HG02798 (cell line): ENCODE data around the gene TMC2.

Experiments used
- ATAC-seq: cut with Tn5 transposase; IDR thresholded peaks from one replicate; pipeline ENCODE4 v1.9.1; 2021; ENCODE audit warnings: mild to moderate bottlenecking; ENCODE audit not compliant: unreplicated experiment, poor library complexity

Gene TMC2

DNA sequence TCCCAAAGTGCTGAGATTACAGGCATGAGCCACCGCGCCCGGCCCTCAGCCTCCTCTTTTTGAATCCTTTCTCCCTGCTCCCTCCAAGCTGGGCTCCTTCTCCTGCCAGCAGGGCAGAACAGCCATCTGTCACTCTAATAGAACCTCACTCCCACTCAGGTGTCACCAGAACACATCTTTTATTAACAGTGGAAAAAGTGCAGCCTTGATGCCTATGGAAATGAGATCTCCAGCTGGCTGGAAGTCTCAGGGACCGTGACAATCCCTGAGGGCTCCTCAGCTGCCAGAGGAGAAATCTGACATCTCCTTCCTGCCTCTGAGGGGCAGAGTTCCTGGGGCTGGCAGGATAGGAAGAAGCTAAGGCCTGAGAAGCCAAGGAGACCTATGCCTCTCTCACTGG is 28.0 kb downstream of the TMC2 start:
- ATAC-seq = no peak

- ATAC-seq = no peak
These were observed 39.3 kb downstream of the TMC2 start for GRCh38 chr20:2575682-2576081.

DNA sequence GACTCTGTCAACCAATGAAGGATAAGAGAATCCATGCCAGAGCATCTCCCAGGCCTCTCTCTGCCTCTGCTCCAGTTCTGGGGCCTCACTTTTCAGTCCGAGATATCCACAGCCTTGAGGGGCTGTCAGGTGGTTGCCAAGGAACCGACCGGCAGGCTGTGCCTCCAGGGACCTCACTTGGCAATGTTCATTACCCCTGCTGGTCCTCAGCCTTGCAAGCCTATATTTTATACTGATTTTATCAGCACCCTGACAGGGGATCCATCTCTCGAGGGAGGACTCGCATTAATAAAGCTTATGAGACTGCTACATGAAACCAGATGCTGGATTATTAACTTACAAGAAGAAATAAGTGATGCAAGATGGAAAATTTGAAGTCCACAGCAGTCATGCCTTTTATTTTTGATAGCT is 39.9 kb downstream of the TMC2 start:
- ATAC-seq = no peak

GRCh38 chr20:2578475-2579192 is 42.3 kb downstream of the TMC2 start:
- no peak for ATAC-seq

DNA sequence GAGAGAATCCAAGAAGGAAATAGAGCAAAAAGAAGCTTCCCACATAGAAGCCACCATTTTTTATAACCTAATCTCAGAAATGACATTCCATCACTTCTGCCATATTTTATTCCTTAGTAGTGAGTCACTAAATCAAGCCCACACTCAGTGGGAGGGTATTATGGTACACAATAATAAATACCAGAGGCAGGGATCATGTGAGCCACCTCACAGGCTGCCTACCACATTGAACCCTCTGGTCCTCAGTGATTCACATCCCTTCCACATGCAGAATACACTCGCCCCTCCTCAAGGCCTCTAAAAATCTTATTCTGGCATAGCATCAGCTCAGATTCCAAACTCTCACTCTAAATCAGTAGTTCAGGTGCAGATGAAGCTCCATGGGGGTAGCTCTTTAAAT is 49.4 kb downstream of the TMC2 start:
- ATAC-seq = no peak

DNA sequence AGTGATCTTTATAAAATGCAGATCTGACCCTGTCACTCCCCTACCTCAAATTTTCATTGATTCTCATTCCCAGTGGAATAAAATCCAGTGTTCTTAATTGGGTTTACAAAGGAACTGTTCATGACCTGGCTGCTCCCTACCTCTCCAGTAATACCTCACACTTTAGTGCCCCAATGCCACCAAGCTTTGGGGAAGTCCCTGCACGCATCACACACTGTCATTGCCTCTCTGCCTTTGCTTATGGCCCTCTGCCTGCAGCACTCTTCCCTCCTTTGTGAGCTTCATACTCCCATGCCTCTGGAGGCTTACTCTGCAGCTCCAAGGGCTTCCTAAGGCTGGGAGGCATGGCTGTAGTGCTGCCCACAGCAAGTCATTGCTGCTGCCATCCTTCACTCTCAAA is 57.4 kb downstream of the TMC2 start:
- no peak for ATAC-seq

DNA sequence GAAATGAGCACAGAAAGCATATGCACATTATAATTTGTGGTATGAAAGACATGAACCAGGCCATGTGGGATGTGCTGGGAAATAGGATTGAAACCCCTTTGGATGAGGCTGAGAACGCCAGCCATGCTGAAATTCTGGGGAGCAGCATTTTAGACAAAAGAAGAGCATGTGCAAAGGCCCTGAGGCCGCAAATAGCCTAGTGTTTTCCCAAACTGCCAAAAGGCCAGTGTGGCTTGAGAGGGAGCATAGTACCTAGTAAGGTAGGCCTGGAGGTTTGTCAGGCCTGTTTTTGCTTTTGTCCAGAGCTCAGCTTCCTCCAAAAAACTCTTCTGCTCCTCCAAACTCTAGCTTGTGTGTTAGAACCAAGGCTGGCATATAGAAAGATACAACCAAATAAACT is 58.7 kb downstream of the TMC2 start:
- ATAC-seq = no peak

DNA sequence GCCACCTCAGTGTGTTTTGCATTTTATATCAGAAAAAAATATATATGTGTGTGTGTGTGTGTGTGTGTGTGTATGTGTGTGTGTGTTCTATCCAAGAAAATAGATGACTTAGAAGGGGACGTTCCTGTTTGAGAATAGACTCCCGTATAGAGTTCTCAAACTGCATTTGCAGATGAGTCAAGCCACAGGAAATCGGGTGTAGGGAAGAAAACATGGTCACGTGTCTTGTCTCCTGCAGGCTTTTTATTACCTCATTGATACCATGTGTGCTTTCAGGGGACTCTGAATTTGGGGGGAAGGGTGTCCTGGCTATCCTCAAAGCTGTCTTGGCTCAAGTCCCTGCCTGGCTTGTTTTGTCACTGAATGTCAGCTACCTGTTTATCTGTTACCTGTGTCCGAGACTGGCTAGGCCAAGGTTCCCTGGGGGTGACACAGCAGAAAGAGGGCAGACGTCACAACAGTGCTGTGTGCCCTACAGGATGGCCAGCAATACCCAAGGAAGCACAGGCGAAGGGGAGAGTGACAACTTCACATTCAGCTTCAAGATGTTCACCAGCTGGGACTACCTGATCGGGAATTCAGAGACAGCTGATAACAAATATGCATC is 60.4 kb downstream of the TMC2 start:
- ATAC-seq = no peak

GRCh38 chr20:2599288-2600006 is 63.1 kb downstream of the TMC2 start:
- ATAC-seq = no peak

DNA sequence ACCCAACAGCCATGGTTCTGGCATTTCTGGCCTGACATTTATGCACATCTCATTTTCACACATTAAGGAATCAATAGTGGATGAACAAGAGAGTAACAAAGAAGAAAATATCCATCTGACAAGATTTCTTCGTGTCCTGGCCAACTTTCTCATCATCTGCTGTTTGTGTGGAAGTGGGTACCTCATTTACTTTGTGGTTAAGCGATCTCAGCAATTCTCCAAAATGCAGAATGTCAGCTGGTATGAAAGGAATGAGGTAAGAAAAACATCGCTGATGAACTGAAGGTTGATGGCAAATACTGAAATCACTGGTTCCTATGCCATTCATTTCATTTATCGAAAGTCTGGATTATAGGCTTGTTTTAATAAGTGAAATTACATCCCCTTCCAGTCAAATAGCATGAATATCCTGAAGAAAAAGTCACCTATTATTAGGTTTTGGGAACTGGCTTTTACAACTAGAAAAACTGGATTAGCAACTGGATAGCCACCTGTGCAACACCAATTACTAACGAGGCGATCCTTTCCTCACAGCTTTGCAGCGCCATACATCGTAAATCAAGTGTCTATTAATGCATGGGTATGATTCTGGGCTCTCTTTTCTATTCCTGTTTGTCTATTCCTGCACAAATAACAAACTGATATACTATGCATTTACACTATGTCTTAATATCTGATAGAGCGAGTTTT is 65.8 kb downstream of the TMC2 start:
- ATAC-seq = no peak

DNA sequence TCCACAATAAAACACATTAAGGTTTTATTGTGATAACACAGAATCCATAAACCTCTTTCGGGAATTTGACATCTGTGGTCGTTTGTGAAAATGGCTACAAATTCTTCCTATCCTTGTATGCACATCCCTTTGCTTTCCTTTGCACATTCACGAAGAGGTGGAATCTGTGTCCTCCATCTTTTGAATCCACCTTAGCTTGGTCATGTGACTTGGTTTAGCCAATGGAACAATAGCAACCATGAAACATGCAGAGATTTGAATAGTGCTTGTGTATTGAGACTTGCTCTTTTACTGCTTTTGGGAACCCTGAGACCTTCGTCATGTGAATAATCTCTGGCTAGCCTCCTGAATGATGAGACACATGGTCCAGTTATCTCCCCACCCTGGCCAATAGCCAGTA is 66.4 kb downstream of the TMC2 start:
- no peak for ATAC-seq

- no peak for ATAC-seq
These were observed 67.6 kb downstream of the TMC2 start for GRCh38 chr20:2603816-2604505.

GRCh38 chr20:2604506-2604835 is 68.1 kb downstream of the TMC2 start:
- no peak for ATAC-seq

- no peak for ATAC-seq
These were observed 70.2 kb downstream of the TMC2 start for GRCh38 chr20:2606507-2607006.

GRCh38 chr20:2610326-2610725 is 74.0 kb downstream of the TMC2 start:
- no peak for ATAC-seq

GRCh38 chr20:2610941-2611720 is 74.8 kb downstream of the TMC2 start:
- no peak for ATAC-seq

DNA sequence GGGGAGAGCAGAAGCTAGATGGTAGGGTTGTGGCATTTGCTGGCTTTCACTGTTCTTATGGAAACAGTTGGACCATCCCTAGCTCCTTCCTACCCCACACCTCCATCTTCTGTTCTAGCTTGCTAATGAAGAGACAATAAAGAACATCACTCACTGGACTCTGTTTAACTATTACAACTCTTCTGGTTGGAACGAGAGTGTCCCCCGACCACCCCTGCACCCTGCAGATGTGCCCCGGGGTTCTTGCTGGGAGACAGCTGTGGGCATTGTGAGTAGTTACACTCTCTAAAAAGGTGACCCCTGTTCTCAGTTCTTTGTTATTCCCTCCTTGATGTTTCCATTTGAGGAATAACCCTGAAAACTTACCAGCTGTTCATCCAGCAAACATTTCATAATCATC is 75.7 kb downstream of the TMC2 start:
- no peak for ATAC-seq

GRCh38 chr20:2616634-2617033 is 80.3 kb downstream of the TMC2 start:
- ATAC-seq = no peak

DNA sequence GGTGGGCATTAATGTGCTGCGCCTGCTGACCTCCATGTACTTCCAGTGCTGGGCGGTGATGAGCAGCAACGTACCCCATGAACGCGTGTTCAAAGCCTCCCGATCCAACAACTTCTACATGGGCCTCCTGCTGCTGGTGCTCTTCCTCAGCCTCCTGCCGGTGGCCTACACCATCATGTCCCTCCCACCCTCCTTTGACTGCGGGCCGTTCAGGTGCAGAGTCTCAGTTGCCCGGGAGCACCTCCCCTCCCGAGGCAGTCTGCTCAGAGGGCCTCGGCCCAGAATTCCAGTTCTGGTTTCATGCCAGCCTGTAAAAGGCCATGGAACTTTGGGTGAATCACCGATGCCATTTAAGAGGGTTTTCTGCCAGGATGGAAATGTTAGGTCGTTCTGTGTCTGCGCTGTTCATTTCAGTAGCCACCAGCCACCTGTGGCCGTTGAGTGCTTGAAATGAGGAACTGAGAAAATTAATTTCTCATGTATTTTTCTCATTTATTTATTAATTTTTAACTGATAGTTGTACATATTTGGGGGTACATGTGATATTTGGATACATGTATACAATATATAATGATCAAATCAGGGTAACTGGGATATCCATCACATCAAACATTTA is 80.8 kb downstream of the TMC2 start:
- ATAC-seq = no peak
